GM12878 (cell line): ENCODE measurements around the gene PLAGL1.

ENCODE experiments used
- GABPA ChIP-seq: IDR thresholded peaks from 2 replicates; pipeline ENCODE4 v1.6.1; 2014; ENCODE audit warnings: antibody characterized with exemption, low read depth, mild to moderate bottlenecking, inconsistent platforms
- JUND ChIP-seq: IDR thresholded peaks from 2 replicates; pipeline ENCODE4 v1.6.1; 2012; ENCODE audit warnings: low read depth, mild to moderate bottlenecking, low read length, improper control_type of control experiment, moderate library complexity
- POLR2A ChIP-seq: IDR thresholded peaks from 2 replicates; pipeline ENCODE4 v1.6.1; 2011; ENCODE audit warnings: low read depth, mild to moderate bottlenecking, low read length
- SP1 ChIP-seq: IDR thresholded peaks from one replicate; pipeline ENCODE4 v1.6.1; 2011; ENCODE audit warnings: low read depth, low read length
- TAF1 ChIP-seq: IDR thresholded peaks from 2 replicates; pipeline ENCODE4 v1.6.1; 2011; ENCODE audit warnings: mild to moderate bottlenecking, low read depth, low read length, borderline replicate concordance
- TCF7 ChIP-seq: IDR thresholded peaks from 2 replicates; pipeline ENCODE4 v1.6.1; 2014; ENCODE audit warnings: antibody characterized with exemption, borderline replicate concordance
- ZNF24 ChIP-seq: fragments of 450-650 bp; IDR thresholded peaks from 2 replicates; pipeline ENCODE4 v1.6.1; 2017; ENCODE audit warnings: antibody characterized with exemption, mild to moderate bottlenecking
- ZNF384 ChIP-seq: IDR thresholded peaks from 2 replicates; pipeline ENCODE4 v1.6.1; 2012; ENCODE audit warnings: low read depth, mild to moderate bottlenecking, low read length, improper control_type of control experiment, borderline replicate concordance
- TF ChIP-seq, protein P1 (sequence below), 3 experiments: IDR thresholded peaks in 2 of 3; conservative IDR thresholded peaks in 1 of 3; 2 replicates each; pipeline ENCODE4 v1.5.1; 2011; ENCODE audit warnings: low read depth in 3 of 3, low read length in 3 of 3, mild to moderate bottlenecking in 3 of 3, control low read depth in 2 of 3, moderate library complexity in 2 of 3, inconsistent platforms in 1 of 3, mixed read lengths in 1 of 3; ENCODE audit not compliant: control insufficient read depth in 2 of 3, insufficient read depth in 1 of 3; ENCODE audit errors: extremely low read depth in 1 of 3

DNA sequence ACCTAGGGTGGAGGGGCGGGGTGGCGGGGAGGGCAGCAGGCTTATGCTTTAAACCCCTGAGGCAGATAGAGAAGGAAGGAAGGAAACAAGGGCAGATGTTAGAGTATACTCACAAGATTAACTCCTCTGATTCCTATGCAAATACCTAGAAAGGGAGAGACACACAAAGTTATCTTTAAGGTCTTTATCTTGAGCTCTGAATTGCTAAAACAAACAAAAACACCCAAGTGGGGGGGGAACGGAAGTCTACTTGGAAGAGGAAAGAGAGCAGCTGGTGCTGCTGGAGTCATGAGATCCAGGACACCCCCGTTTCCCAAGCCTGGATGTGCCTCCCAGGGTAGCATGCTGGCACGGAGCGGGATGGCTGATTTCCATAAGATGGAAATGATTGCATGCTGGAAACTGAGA, 43.4 kb downstream of the PLAGL1 start:
- TF ChIP-seq, protein P1, sequence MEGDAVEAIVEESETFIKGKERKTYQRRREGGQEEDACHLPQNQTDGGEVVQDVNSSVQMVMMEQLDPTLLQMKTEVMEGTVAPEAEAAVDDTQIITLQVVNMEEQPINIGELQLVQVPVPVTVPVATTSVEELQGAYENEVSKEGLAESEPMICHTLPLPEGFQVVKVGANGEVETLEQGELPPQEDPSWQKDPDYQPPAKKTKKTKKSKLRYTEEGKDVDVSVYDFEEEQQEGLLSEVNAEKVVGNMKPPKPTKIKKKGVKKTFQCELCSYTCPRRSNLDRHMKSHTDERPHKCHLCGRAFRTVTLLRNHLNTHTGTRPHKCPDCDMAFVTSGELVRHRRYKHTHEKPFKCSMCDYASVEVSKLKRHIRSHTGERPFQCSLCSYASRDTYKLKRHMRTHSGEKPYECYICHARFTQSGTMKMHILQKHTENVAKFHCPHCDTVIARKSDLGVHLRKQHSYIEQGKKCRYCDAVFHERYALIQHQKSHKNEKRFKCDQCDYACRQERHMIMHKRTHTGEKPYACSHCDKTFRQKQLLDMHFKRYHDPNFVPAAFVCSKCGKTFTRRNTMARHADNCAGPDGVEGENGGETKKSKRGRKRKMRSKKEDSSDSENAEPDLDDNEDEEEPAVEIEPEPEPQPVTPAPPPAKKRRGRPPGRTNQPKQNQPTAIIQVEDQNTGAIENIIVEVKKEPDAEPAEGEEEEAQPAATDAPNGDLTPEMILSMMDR (IDR thresholded peaks at IDR 0.05 in 2 of 3, conservative IDR thresholded peaks at IDR 0.05 in 1 of 3; ENCODE audit: control insufficient read depth in 2 of 3, extremely low read depth in 1 of 3, insufficient read depth in 1 of 3, low read depth in 3 of 3, low read length in 3 of 3): no peak
- no peak for TF ChIP-seq GABPA
- no peak for TF ChIP-seq JUND
- no peak for TF ChIP-seq TCF7
- no peak for TF ChIP-seq TAF1
- no peak for TF ChIP-seq ZNF24
- TF ChIP-seq ZNF384: no peak
- no peak for TF ChIP-seq SP1
- no peak for TF ChIP-seq POLR2A
